Activated CD4-positive, alpha-beta T cell treated with anti-CD3 and anti-CD28 coated beads, Interleukin-2, amount 50 U/mL, for 16 hours (primary cell): ENCODE results near the gene EMX1.

Source experiments
- DNase-seq: peaks from one replicate; pipeline ENCODE4 v3.0.0-alpha.2; 2020

EMX1 gene

GRCh38 chr2:72983500-72984161, 66.3 kb downstream of the EMX1 start:
- DNase-seq, result no peak

GRCh38 chr2:72984172-72984671, 66.9 kb downstream of the EMX1 start:
- DNase-seq, result no peak
